ENCODE results near the gene IL17REL. TPM values are rescaled to one million over a fixed set of nuclear protein-coding genes. Genes with fewer than 3 reads are reported as not detected.
"Not testable (repeated sequence)": the region's sequence is repeated elsewhere in the genome, so short reads cannot be mapped to it uniquely, and the experiment has no call there.

IL17REL gene
- total RNA-seq, 1 donor from 2014 or later, result 0.07 TPM

- DNase-seq (ENCODE audit: low read depth, low spot score), result no peak
- H3K27ac Mint-ChIP-seq (ENCODE audit: unreplicated experiment), result no peak overlapping the region
- peaks cover 65% of the 10 kb centered on the region for H3K27me3 Mint-ChIP-seq (ENCODE audit: low read depth)
- peak; percentile 59 for TF ChIP-seq CTCF (conservative IDR thresholded peaks at IDR 0.05)
- H3K36me3 Mint-ChIP-seq (ENCODE audit: low read depth), result peaks cover 13% of the 10 kb centered on the region
- H3K4me1 Mint-ChIP-seq, result peaks cover 4% of the 10 kb centered on the region
- H3K9me3 Mint-ChIP-seq, result peaks cover 19% of the 10 kb centered on the region
- H3K4me3 Mint-ChIP-seq, result no peak overlapping the region
Measured at GRCh38 chr22:49983148-49984042, 29.2 kb downstream of the IL17REL start.

GRCh38 chr22:49981799-49982198, 30.8 kb downstream of the IL17REL start:
- peaks cover 13% of the 10 kb centered on the region for H3K36me3 Mint-ChIP-seq (ENCODE audit: low read depth)
- peaks cover 64% of the 10 kb centered on the region for H3K27me3 Mint-ChIP-seq (ENCODE audit: low read depth)

DNA sequence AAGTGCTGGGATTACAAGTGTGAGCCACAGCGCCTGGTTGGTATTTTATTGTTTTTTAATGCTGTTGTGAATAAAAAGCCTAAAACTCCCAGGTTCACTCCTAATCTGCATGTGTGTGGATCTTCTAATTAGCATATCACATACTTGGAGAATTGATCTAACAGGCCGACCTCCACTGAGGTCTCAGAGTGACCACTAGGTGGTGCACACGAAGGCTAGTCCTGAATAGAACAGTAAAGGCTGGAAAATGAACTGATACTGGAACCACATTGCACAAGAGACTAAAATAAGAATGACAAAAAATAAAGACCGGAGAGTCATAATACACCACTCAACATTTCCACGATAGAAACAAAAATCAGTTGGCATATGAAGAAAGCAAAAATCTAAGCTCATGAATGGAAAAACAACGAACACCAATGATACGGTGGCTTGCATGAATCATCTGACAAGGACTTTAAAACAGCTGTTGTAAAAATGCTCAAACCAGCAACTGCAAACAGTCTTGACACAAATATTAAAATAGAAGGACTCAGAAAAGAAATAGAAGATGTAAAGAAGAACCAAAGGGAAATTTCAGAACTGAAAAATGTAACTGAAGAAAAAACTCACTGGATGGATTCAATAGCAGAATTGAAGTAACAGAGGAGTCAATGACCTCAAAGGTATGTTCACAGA, 32.8 kb downstream of the IL17REL start:
- Mint-ChIP-seq H3K36me3 (ENCODE audit: low read depth) (peaks cover 3% of the 10 kb centered on the region), H3K4me1 (peaks cover 13% of the 10 kb centered on the region), H3K4me3 (no peak overlapping the region), H3K9me3 (peaks cover 6% of the 10 kb centered on the region), H3K27me3 (ENCODE audit: low read depth) (peaks cover 55% of the 10 kb centered on the region), H3K27ac (ENCODE audit: unreplicated experiment) (no peak overlapping the region)
- peak; percentile 73 for TF ChIP-seq CTCF (conservative IDR thresholded peaks at IDR 0.05)
- DNase-seq (ENCODE audit: low read depth, low spot score), result no peak

More at GRCh38 chr22:49981799-49982198, 30.8 kb downstream of the IL17REL start:
- not testable (repeated sequence) for H3K4me3 Mint-ChIP-seq; DNase-seq (ENCODE audit: low read depth, low spot score); H3K4me1 Mint-ChIP-seq; H3K27ac Mint-ChIP-seq (ENCODE audit: unreplicated experiment)
- peaks cover 18% of the 10 kb centered on the region for H3K9me3 Mint-ChIP-seq

DNA sequence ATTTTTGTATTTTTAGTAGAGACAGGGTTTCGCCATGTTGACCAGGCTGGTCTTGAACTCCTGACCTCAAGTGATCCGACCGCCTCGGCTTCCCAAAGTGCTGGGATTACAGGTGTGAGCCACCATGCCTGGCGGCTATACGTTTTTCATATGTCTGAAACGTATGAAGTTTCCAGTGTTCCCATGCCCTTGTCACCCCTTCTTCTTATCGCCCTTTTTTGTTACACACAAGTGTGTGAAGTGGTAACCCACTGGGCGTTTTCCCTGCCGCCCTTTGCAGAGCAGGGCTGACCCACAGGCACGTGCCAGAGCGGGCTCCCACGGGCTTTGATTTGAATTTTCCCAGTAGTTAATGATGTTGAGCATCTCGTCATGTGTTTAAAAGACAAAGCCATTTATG, 35.0 kb downstream of the IL17REL start:
- H3K36me3 Mint-ChIP-seq (ENCODE audit: low read depth), result peaks cover 3% of the 10 kb centered on the region
- TF ChIP-seq CTCF (conservative IDR thresholded peaks at IDR 0.05), result no peak
- peaks cover 9% of the 10 kb centered on the region for H3K4me1 Mint-ChIP-seq
- no peak overlapping the region for H3K27ac Mint-ChIP-seq (ENCODE audit: unreplicated experiment)
- H3K27me3 Mint-ChIP-seq (ENCODE audit: low read depth), result peaks cover 44% of the 10 kb centered on the region
- H3K4me3 Mint-ChIP-seq, result no peak overlapping the region
- peaks cover 3% of the 10 kb centered on the region for H3K9me3 Mint-ChIP-seq
- DNase-seq (ENCODE audit: low read depth, low spot score), result no peak

GRCh38 chr22:49976439-49977175, 36.0 kb downstream of the IL17REL start:
- no peak for TF ChIP-seq CTCF (conservative IDR thresholded peaks at IDR 0.05)
- Mint-ChIP-seq H3K4me1 (peaks cover 9% of the 10 kb centered on the region), H3K27ac (ENCODE audit: unreplicated experiment) (no peak overlapping the region), H3K4me3 (no peak overlapping the region), H3K36me3 (ENCODE audit: low read depth) (peaks cover 3% of the 10 kb centered on the region), H3K9me3 (peaks cover 3% of the 10 kb centered on the region), H3K27me3 (ENCODE audit: low read depth) (peaks cover 37% of the 10 kb centered on the region)
- no peak for DNase-seq (ENCODE audit: low read depth, low spot score)

All from neural crest cell (in vitro differentiated cells).